ENCODE results near the gene GTF3C5.
A peak's percentile ranks its signal among the peaks of the same experiment; 100 is the strongest.

The GTF3C5 gene

GRCh38 chr9:133101356-133102189, 70.8 kb downstream of the GTF3C5 start:
- intact Hi-C loops (cut with DNase I): loop anchor here (5.0 kb wide), 1 partner anchor 54 kb away; no protein-coding TSS in a partner anchor
- DNase-seq: peak in 5 of 10 donors; percentile 9 to 87 (median 70)

GRCh38 chr9:133102190-133103021, 71.6 kb downstream of the GTF3C5 start:
- DNase-seq: peak in 5 of 10 donors; percentile 10 to 72 (median 47)
- intact Hi-C loops (cut with DNase I): loop anchor here (1.0 to 5.0 kb wide), 2 partner anchors 42 to 55 kb away; no protein-coding TSS in a partner anchor

GRCh38 chr9:133103183-133103986, 72.6 kb downstream of the GTF3C5 start:
- intact Hi-C loops (cut with DNase I): loop anchor here (1.0 to 5.0 kb wide), 2 partner anchors 41 to 56 kb away; no protein-coding TSS in a partner anchor
- peak in 9 of 10 donors; percentile 53 to 96 (median 78) for DNase-seq

- intact Hi-C loops (cut with DNase I): loop anchor here (1.0 to 5.0 kb wide), 2 partner anchors 40 to 57 kb away; no protein-coding TSS in a partner anchor
Measured at GRCh38 chr9:133103987-133104505, 73.2 kb downstream of the GTF3C5 start.

GRCh38 chr9:133104718-133105460, 74.1 kb downstream of the GTF3C5 start:
- DNase-seq: peak in 5 of 10 donors; percentile 8 to 52 (median 31)
- intact Hi-C loops (cut with DNase I): loop anchor here (5.0 kb wide), 1 partner anchor 58 kb away; no protein-coding TSS in a partner anchor

More at GRCh38 chr9:133103987-133104505, 73.2 kb downstream of the GTF3C5 start:
- DNase-seq: peak in 6 of 10 donors; percentile 8 to 70 (median 32)

GRCh38 chr9:133105461-133105770, 74.6 kb downstream of the GTF3C5 start:
- peak in 4 of 10 donors; percentile 23 to 71 (median 46) for DNase-seq
- intact Hi-C loops (cut with DNase I): no loop called here

- DNase-seq: peak in 4 of 10 donors; percentile 19 to 64 (median 44)
- intact Hi-C loops (cut with DNase I): no loop called here
Measured at GRCh38 chr9:133106511-133107244, 75.9 kb downstream of the GTF3C5 start.

- intact Hi-C loops (cut with DNase I): no loop called here
- peak in 5 of 10 donors; percentile 5 to 42 (median 19) for DNase-seq
Measured at GRCh38 chr9:133107245-133107722, 76.5 kb downstream of the GTF3C5 start.

All from posterior cingulate gyrus (tissue), 11 donors.